Tibial nerve (tissue), 4 donors: ENCODE results near the gene ANO7. TPM values are rescaled to one million over a fixed set of nuclear protein-coding genes. Genes with fewer than 3 reads are reported as not detected.
"Not testable (repeated sequence)": the region's sequence is repeated elsewhere in the genome, so short reads cannot be mapped to it uniquely, and the experiment has no call there.

ENCODE experiments used
- DNase-seq, 2 donors: peaks; one replicate each; pipeline ENCODE4 v3.0.0-alpha.2; 2019; ENCODE audit warnings: low spot score in 2 of 2
- H3K27ac ChIP-seq, 4 donors: fragments of 200-600 bp; sonication (generic) in 3 of 4; one replicate each; pipeline ENCODE4 v1.5.1; 2017 to 2019; ENCODE audit warnings: mild to moderate bottlenecking in 1 of 4
- H3K27me3 ChIP-seq, 2 donors: fragments of 200-600 bp; sonication (generic) in 1 of 2; one replicate each; pipeline versions ENCODE4 v1.5.1 to v1.6.0; 2017 to 2019
- H3K36me3 ChIP-seq, 3 donors: fragments of 200-600 bp; sonication (generic); one replicate each; pipeline ENCODE4 v1.5.1; 2018 to 2019
- H3K4me1 ChIP-seq, 4 donors: fragments of 200-600 bp; sonication (generic) in 3 of 4; one replicate each; pipeline ENCODE4 v1.5.1; 2017 to 2019
- H3K4me3 ChIP-seq, 4 donors: fragments of 200-600 bp; sonication (generic) in 3 of 4; one replicate each; pipeline ENCODE4 v1.5.1; 2017 to 2019; ENCODE audit warnings: mild to moderate bottlenecking in 1 of 4, moderate library complexity in 1 of 4
- H3K9me3 ChIP-seq, 4 donors: fragments of 200-600 bp; sonication (generic) in 3 of 4; one replicate each; pipeline ENCODE4 v1.5.1; 2017 to 2019
- EP300 ChIP-seq, 2 donors: sonication (generic); formaldehyde crosslinking; IDR thresholded peaks; one replicate each; pipeline ENCODE4 v1.6.1; 2017; ENCODE audit warnings: antibody characterized with exemption in 2 of 2, mild to moderate bottlenecking in 1 of 2
- POLR2A ChIP-seq, 2 donors: fragments of 450-650 bp; IDR thresholded peaks; one replicate each; pipeline ENCODE4 v1.6.1; 2017; ENCODE audit warnings: antibody characterized with exemption in 2 of 2, mild to moderate bottlenecking in 2 of 2, moderate library complexity in 2 of 2
- WGBS, 2 donors: methylation state at CpG; one replicate each; pipeline ENCODE4 v1.1.5; 2018; 5-methylcytosine and 5-hydroxymethylcytosine counted together
- total RNA-seq, 4 donors: library from RNA; depleted of rRNA; stranded (reverse); fragments of >200 nt; gene quantifications; one replicate each; pipeline ENCODE4 v1.1.0, GENCODE V29; 2016
- TF ChIP-seq, protein P1 (sequence below), 5 experiments: fragments of 200-600 bp in 3 of 5; fragments of 450-650 bp in 2 of 5; sonication (generic) in 3 of 5; IDR thresholded peaks; one replicate each; pipeline ENCODE4 v1.5.1; 2016 to 2019; ENCODE audit warnings: antibody characterized with exemption in 5 of 5, mild to moderate bottlenecking in 3 of 5, moderate library complexity in 2 of 5

Gene ANO7
- total RNA-seq, 4 donors from 2014 or later, result 0.42 to 1.2 (median 0.51) TPM

DNA sequence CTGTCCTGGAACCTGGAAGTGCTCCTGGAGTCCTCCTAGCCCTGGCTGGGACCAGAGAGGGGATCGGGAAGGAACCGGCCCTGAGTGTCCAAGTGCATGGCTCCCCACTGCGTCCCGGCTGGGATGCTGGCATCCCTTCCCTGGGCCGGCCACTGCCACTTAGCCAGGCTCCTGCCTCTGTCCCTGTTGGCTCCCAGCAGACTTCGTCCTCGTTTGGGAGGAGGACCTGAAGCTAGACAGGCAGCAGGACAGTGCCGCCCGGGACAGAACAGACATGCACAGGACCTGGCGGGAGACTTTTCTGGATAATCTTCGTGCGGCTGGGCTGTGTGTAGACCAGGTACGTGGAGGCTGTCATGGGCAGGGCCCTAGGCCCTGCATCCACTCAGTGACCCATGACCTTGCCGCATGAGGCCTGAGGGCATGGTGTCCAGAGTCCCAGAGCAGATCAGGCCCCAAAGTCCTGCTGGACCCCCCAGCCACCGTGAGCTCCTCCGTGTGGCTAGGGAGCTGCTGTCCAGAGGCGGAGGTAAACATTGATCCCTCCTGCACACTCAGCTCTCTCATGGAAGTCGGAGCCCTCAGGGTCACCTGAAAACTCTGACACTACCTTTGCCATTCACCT, 7.1 kb downstream of the ANO7 start:
- no peaks in the 10 kb centered on the region for H3K9me3 ChIP-seq
- H3K27ac ChIP-seq, result no peak overlapping the region
- WGBS, 2 donors, result 83 to 87% methylated on average over 16 to 18 of the region's 18 CpGs
- DNase-seq, result no peak
- H3K4me1 ChIP-seq, result no peaks in the 10 kb centered on the region
- TF ChIP-seq POLR2A (IDR thresholded peaks at IDR 0.05), result no peak
- TF ChIP-seq, protein P1, sequence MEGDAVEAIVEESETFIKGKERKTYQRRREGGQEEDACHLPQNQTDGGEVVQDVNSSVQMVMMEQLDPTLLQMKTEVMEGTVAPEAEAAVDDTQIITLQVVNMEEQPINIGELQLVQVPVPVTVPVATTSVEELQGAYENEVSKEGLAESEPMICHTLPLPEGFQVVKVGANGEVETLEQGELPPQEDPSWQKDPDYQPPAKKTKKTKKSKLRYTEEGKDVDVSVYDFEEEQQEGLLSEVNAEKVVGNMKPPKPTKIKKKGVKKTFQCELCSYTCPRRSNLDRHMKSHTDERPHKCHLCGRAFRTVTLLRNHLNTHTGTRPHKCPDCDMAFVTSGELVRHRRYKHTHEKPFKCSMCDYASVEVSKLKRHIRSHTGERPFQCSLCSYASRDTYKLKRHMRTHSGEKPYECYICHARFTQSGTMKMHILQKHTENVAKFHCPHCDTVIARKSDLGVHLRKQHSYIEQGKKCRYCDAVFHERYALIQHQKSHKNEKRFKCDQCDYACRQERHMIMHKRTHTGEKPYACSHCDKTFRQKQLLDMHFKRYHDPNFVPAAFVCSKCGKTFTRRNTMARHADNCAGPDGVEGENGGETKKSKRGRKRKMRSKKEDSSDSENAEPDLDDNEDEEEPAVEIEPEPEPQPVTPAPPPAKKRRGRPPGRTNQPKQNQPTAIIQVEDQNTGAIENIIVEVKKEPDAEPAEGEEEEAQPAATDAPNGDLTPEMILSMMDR (IDR thresholded peaks at IDR 0.05), result no peak
- TF ChIP-seq EP300 (IDR thresholded peaks at IDR 0.05), result no peak
- H3K27me3 ChIP-seq, result no peaks in the 10 kb centered on the region
- no peaks in the 10 kb centered on the region for H3K36me3 ChIP-seq
- H3K4me3 ChIP-seq, result no peak overlapping the region

GRCh38 chr2:241197246-241197645, 8.8 kb downstream of the ANO7 start:
- not testable (repeated sequence) for H3K27ac ChIP-seq, H3K4me1 ChIP-seq, H3K27me3 ChIP-seq, H3K36me3 ChIP-seq, H3K4me3 ChIP-seq, H3K9me3 ChIP-seq, DNase-seq
- WGBS, 2 donors, result 94 to 98% methylated on average over 14 of the region's 14 CpGs

DNA sequence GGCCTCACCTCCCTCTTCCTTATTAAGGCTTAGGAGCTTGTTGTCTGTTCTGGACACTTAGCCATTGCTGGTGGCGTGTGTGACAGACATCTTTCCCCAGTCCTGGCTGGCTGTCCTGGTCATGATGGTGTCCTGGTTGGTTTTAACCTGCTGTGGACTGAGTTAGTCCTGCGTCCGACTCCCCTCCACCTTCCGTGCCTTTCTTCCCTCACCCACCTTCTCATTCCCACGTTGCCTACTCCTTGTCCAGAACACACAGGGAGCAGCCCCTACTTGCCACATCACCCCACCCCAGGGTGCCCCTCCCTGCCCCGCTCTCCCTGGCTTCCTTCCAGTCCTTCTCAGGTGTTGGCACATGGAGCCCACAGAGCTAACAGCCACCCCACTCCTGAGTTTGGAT, 9.5 kb downstream of the ANO7 start:
- TF ChIP-seq, protein P1 (IDR thresholded peaks at IDR 0.05), result no peak
- no peak for TF ChIP-seq EP300 (IDR thresholded peaks at IDR 0.05)
- TF ChIP-seq POLR2A (IDR thresholded peaks at IDR 0.05), result no peak
- no peak for DNase-seq
- no peaks in the 10 kb centered on the region for H3K4me1 ChIP-seq
- no peaks in the 10 kb centered on the region for H3K9me3 ChIP-seq
- no peaks in the 10 kb centered on the region for H3K27me3 ChIP-seq
- H3K4me3 ChIP-seq, result no peak overlapping the region
- WGBS, 2 donors, result 91 to 94% methylated on average over 6 of the region's 6 CpGs
- H3K27ac ChIP-seq, result no peak overlapping the region
- no peaks in the 10 kb centered on the region for H3K36me3 ChIP-seq

DNA sequence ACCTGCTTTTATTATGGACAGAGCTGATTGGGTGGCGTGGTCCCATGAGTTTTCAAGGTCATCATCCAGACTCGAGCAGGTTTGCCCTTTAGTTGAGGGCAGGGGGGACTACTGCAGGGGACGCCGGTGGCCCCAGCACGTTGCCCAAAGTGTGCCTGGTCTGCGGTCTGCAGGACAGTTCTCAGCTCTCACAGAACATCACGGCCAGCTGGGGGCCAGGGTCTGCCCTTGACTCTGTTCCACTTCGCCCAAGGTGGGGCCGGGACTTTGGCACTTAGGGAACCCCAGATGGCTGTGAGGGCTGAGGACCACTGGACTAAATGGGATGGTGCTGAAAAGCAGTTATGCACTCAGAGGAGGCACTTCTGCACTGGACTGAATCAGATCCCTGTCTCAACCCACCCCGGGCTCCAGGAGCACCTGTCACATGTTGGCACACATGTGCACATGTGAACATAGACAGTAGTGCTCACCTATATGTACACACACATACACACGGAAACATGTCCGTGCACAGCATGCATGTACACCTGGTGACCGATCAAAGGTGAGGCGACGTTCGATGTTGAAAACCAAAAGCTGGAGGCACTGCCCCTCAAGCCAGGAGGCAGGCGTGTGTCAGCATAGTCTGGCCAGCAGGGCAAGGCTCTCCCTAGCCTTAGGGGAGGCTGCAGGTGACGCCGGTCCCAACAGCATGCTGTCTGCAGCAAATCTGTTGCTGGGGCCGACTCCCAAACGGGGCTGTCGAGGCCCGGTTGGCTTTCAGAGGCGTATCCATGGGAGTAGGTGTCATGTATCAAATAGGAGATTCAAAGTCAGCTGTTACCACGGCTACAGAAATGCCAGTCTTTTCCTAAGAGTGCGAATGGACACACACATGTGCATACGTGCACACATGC, 10.2 kb downstream of the ANO7 start:
- H3K9me3 ChIP-seq, result no peaks in the 10 kb centered on the region

GRCh38 chr2:241199286-241199685, 10.8 kb downstream of the ANO7 start:
- DNase-seq, result no peak
- no peaks in the 10 kb centered on the region for H3K36me3 ChIP-seq
- H3K4me3 ChIP-seq, result no peak overlapping the region
- 77 to 79% methylated on average over 7 to 16 of the region's 16 CpGs for WGBS, 2 donors
- TF ChIP-seq POLR2A (IDR thresholded peaks at IDR 0.05) (no peak), EP300 (IDR thresholded peaks at IDR 0.05) (no peak)
- TF ChIP-seq, protein P1 (IDR thresholded peaks at IDR 0.05), result no peak
- no peak overlapping the region for H3K27ac ChIP-seq
- no peaks in the 10 kb centered on the region for H3K9me3 ChIP-seq
- no peaks in the 10 kb centered on the region for H3K27me3 ChIP-seq
- H3K4me1 ChIP-seq, result no peaks in the 10 kb centered on the region

More for the DNA sequence above, 10.2 kb downstream of the ANO7 start:
- no peaks in the 10 kb centered on the region for H3K4me1 ChIP-seq
- no peaks in the 10 kb centered on the region for H3K27me3 ChIP-seq
- 71 to 76% methylated on average over 18 to 24 of the region's 27 CpGs for WGBS, 2 donors
- no peak for DNase-seq
- H3K36me3 ChIP-seq, result no peaks in the 10 kb centered on the region
- TF ChIP-seq POLR2A (IDR thresholded peaks at IDR 0.05) (no peak), EP300 (IDR thresholded peaks at IDR 0.05) (no peak)
- TF ChIP-seq, protein P1 (IDR thresholded peaks at IDR 0.05), result no peak
- H3K27ac ChIP-seq, result no peak overlapping the region
- no peak overlapping the region for H3K4me3 ChIP-seq
